ENCODE data around the gene VSTM4. TPM values are rescaled to one million over a fixed set of nuclear protein-coding genes. Genes with fewer than 3 reads are reported as not detected.

VSTM4 gene
- total and polyA plus RNA-seq, 9 donors = 17.3 to 68.9 (median 42.9) TPM

DNA sequence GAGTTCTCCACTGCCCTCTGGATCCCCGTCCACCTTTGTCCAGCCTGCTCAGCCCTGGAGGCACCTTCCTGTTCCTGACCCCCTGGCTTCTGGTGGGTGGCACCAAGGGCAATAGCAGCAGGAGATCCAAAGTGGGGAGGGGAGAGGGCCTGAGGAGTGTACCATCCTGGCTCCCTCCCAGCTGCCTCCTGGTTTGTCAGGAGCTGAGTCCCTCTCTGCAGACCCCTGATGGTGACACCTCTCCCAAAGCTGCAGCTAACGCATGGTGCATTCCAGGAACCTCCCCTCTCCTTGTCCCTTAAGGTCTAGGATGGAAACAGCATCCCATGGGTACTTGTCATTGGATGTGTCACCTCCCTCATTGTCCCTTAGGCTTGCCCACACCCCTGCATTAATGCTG, 39.6 kb downstream of the VSTM4 start:
- Histone ChIP-seq H3K27ac (no peak overlapping the region), H3K36me3 (no peaks in the 10 kb centered on the region), H3K4me3 (no peak overlapping the region), H3K27me3 (no peaks in the 10 kb centered on the region), H3K4me1 (ENCODE audit: insufficient read depth) (peaks cover 17% of the 10 kb centered on the region), H3K9me3 (no peaks in the 10 kb centered on the region)
- 96 to 99% (median 98%) methylated on average over 2 of the region's 2 CpGs for WGBS, 3 donors
- intact Hi-C loops (cut with DNase I) = loop anchor here in 2 of 4 donors (5.0 kb wide), 2 partner anchors 63 to 1547 kb away; partner anchors contain the start of gene SGMS1 (in 1 of the 2)
- TF ChIP-seq, protein P1, sequence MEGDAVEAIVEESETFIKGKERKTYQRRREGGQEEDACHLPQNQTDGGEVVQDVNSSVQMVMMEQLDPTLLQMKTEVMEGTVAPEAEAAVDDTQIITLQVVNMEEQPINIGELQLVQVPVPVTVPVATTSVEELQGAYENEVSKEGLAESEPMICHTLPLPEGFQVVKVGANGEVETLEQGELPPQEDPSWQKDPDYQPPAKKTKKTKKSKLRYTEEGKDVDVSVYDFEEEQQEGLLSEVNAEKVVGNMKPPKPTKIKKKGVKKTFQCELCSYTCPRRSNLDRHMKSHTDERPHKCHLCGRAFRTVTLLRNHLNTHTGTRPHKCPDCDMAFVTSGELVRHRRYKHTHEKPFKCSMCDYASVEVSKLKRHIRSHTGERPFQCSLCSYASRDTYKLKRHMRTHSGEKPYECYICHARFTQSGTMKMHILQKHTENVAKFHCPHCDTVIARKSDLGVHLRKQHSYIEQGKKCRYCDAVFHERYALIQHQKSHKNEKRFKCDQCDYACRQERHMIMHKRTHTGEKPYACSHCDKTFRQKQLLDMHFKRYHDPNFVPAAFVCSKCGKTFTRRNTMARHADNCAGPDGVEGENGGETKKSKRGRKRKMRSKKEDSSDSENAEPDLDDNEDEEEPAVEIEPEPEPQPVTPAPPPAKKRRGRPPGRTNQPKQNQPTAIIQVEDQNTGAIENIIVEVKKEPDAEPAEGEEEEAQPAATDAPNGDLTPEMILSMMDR (IDR thresholded peaks at IDR 0.05) = no peak
- TF ChIP-seq POLR2A (IDR thresholded peaks at IDR 0.05) (no peak), EP300 (IDR thresholded peaks at IDR 0.05) (no peak)
- DNase-seq = peak in 1 of 5 donors; percentile 12

DNA sequence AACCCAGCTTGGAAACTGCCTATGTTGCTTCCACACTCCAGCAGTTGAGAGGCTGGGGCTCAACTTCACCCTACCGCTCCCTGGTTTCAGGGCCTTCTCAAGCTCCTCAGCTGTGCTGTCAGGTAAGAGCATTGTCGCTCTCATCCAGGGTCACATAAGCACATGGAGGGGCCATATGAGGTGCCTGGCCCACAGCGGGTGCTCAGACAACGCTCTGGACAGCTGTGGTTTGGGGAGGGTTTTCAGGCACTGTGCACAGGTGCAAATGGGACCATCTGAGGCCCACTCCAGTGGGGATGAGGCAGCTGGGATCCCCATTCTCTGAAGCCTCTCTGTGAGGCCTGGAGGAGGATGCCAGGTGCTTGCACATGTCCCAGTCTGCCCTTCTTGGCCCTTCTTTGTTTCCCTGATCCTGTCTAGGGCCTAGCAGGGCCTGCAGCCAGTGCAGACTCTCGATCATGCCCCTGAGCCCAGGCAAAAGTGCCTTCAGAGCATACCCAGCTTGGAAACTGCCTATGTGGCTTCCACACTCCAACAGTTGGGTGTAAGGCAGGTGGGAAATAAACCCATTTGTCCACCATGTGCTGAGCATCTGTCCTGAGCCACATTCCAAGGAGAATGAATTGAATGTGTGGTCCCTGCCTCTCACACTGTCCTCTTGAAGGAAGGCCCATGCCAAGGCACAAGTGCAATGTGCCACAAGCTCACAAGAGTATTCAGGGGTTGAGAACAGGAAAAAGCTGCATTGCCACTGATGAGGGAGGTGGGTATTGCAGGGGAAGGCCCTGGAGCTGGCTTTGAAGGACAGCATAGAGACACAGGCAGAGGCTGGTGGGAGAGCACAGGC, 40.3 kb downstream of the VSTM4 start:
- WGBS, 3 donors = 96 to 100% (median 97%) methylated on average over 5 of the region's 5 CpGs

DNA sequence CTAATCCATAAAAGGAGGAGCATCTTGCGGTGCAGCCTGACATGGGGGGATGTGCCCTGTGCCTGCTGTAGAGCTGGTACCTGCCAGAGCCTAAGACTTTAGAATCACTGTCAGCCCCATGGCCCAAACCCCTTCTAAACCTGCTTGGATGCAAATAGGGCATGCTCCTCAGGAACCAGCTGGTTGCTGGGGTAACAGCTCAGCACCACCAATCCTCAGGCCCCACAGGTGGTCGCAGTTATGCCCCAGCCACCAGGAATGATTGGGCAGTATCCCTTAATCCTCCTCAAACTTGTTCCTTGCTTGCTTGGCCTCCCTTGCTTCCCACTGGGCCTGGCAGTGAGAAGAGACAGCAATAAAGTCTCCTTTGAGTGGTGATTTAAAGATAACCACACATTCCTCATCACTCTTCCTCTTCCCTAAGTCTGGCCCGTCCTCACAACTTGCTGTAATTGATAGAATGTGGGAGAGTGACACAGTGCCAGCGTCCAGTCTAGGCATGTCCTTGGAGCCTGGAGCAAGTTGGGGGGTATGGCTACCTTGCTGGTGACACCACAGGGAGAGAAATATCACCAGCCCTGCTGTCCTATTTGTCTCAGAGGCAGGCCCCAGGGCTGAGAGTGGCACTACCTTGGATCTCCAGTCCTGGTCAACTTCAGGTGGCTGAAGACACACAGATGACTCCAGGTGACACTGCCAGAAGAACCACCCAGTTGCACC, 43.0 kb downstream of the VSTM4 start:
- Histone ChIP-seq H3K27me3 (no peaks in the 10 kb centered on the region), H3K27ac (no peak overlapping the region), H3K4me1 (ENCODE audit: insufficient read depth) (peaks cover 14% of the 10 kb centered on the region), H3K9me3 (no peaks in the 10 kb centered on the region), H3K4me3 (no peak overlapping the region), H3K36me3 (no peaks in the 10 kb centered on the region)
- DNase-seq = no peak
- intact Hi-C loops (cut with DNase I) = no loop called here
- WGBS, 3 donors = 91 to 93% (median 93%) methylated on average over 4 of the region's 4 CpGs
- TF ChIP-seq, protein P1 (IDR thresholded peaks at IDR 0.05) = no peak
- TF ChIP-seq POLR2A (IDR thresholded peaks at IDR 0.05) (no peak), EP300 (IDR thresholded peaks at IDR 0.05) (no peak)

More for the DNA sequence above, 40.3 kb downstream of the VSTM4 start:
- peak in 1 of 5 donors; percentile 9 for DNase-seq
- H3K27ac ChIP-seq = no peak overlapping the region
- H3K27me3 ChIP-seq = no peaks in the 10 kb centered on the region
- H3K36me3 ChIP-seq = no peaks in the 10 kb centered on the region
- peaks cover 13% of the 10 kb centered on the region for H3K4me1 ChIP-seq (ENCODE audit: insufficient read depth)
- no peaks in the 10 kb centered on the region for H3K9me3 ChIP-seq
- intact Hi-C loops (cut with DNase I) = loop anchor here in 2 of 4 donors (5.0 kb wide), 2 partner anchors 63 to 1547 kb away; partner anchors contain the start of gene SGMS1 (in 1 of the 2)
- no peak overlapping the region for H3K4me3 ChIP-seq
- TF ChIP-seq EP300 (IDR thresholded peaks at IDR 0.05) (no peak), POLR2A (IDR thresholded peaks at IDR 0.05) (no peak)
- TF ChIP-seq, protein P1 (IDR thresholded peaks at IDR 0.05) = no peak

DNA sequence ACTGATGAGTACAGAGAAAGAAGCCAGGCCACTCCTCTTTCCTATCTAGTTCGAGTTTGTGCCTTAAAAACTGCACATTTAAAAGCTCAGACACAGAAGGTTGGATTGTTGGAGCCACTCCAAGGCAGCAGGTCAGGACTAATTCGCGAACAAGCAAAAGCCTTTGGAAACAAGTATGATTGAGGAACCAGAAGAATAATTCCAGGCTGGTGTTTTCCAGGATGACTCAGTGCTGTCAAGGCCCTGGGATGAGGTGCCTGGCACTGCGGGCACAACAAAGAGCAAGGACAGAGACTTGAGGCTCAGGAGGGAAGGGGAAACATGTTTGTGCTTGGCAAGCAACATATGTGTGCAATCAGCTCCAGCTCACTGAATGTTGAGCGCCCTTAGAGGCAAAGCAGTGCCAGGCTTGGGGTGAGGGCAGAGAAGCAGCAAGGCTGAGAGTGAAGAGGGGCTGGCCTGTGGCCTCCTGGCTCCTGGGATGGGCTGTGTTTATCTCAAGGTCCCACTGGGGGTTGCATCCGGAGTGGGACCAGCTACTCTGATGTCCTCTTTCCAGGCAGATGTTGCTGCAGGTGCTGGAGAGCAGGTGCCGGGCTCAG, 44.1 kb downstream of the VSTM4 start:
- intact Hi-C loops (cut with DNase I) = no loop called here
- TF ChIP-seq POLR2A (IDR thresholded peaks at IDR 0.05) (no peak), EP300 (IDR thresholded peaks at IDR 0.05) (no peak)
- TF ChIP-seq, protein P1 (IDR thresholded peaks at IDR 0.05) = no peak
- DNase-seq = peak; percentile 44 to 69 (median 48)
- peaks cover 9% of the 10 kb centered on the region for H3K4me1 ChIP-seq (ENCODE audit: insufficient read depth)
- H3K4me3 ChIP-seq = no peak overlapping the region
- no peaks in the 10 kb centered on the region for H3K36me3 ChIP-seq
- peak overlapping the region in 1 of 2 donors; percentile 5 for H3K27ac ChIP-seq
- no peaks in the 10 kb centered on the region for H3K27me3 ChIP-seq
- H3K9me3 ChIP-seq = no peaks in the 10 kb centered on the region
- 32 to 52% (median 33%) methylated on average over 7 of the region's 7 CpGs for WGBS, 3 donors

Measured in ovary (tissue), 9 donors.